Stimulated activated CD4-positive, alpha-beta T cell treated with anti-CD3 and anti-CD28 coated beads, Interleukin-2, amount 100 ng/mL, for 24 hours (primary cell): Measurements from ENCODE around the gene CLNK.

Experiments used
- DNase-seq, 2 donors: peaks; one replicate each; pipeline ENCODE4 v3.0.0-alpha.2; 2020

Gene CLNK

DNA sequence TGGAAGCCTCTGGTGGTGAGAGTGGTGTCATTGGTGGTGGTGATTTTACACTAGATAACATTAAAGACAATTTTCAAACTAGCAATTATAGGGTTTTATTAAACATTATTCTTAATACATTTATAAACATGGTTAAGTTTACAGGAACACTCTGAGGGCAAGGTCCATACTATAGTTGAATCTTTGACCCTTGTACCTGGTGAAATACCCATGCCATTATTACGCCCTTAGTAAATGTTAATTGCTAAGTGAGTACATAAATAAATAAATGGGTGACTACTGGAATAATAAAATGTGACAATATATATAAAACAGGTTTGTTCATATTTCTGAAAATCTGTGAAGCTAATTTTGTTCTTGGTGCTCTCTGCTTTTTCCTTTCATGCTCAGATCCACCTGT lies 13.6 kb upstream of the CLNK start:
- DNase-seq = no peak

DNA sequence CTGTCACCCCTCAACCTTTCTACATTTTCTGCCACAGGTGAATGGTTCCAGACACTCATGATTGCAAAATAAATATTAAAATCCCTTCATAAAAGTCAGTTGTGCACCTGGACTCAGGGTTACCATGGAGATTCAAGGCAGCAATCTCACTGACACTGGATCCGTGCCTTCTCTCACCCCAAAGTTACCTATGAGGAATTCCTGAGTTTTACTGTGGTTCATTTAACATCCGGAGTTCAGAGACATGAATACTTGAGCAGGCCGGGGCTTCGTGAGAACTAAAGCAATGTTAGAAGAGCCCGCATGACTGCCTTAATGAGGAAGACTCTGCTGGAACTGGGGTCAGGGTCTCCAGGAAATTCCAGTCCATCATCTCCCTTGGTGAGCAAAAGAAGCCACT lies 12.5 kb upstream of the CLNK start:
- no peak for DNase-seq

DNA sequence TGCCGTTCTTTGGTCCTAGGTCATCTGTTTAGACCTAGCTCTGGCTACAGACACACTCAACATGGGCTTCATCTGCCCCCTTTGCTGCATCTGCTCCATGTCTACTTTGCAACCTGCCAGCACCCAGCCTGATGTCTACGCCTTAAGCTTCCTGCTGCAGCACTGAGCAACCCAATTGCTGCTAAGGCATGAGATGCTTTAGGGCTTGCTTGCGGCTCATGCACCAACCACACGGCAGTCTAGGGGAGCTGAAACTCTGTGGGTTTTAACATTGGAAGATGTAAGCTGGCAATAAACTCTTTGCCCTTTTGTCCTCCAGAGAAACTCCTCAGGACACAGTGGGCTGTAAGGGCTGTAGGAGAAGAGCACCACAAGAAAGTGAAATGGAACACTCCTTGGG lies 11.7 kb upstream of the CLNK start:
- DNase-seq = no peak

DNA sequence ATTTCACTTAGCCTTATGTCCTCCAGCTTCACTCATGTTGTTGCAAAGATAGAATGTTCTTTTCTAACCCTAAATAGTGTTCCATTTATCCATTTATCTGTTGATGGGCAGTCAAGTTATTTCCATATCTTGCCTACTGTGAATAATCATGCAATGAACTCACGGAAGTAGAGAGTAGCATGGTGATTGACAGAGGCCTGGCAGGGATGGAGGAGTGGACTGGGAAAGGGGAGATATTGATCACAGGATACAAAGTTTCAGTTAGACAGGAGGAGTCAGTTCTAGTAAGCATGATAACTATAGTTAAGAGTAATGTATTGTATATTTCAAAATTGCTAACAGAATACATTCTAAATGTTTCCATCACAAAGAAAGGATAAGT lies 10.3 kb upstream of the CLNK start:
- no peak for DNase-seq

DNA sequence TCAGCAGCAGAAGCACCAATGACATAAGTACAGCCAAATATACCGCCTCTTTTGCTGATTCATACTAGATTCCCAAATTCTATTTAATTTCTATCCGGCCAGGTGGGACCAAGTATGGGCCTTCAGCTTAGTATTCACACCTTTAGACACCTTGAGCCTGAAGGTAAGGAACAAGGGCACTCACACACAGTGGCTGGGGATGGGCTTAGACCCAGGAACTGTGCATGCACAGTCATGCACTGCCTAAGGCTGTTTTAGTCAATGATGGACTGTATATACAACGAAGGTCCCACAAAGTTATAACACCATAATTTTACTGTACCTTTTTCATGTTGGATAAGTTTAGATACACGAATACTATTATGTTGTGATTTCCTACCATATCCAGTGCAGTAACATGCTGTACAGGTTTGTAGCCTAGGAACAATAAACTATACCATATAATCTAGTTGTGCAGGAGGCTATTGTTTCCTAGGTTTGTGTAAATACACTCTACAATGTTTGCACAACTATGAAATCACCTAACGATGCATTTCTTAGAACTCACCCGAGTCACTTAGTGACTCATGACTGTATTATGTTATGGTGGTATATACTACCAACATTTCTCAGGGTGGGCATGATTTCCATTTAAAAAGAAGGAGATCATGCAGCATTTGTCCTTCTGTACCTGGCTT lies 9.7 kb upstream of the CLNK start:
- no peak for DNase-seq

DNA sequence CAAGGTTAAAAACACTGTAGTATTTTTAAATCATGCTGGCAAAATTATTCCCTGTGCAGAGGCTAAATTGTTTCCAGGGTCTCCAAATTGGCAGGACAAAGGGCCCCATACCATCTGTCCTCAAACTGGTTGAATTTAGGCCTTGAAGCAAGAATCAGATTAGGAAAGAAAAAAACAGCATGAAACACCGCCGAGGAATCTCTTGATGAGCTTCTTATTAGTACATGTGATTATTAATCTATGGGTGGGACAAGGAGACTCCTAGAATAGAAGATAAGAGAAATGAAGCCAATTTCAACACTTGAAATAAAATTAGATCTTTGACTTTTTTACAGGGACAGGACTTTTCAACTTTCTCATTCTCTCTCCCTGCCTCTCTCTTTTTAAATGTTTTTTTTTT lies 7.1 kb upstream of the CLNK start:
- no peak for DNase-seq

DNA sequence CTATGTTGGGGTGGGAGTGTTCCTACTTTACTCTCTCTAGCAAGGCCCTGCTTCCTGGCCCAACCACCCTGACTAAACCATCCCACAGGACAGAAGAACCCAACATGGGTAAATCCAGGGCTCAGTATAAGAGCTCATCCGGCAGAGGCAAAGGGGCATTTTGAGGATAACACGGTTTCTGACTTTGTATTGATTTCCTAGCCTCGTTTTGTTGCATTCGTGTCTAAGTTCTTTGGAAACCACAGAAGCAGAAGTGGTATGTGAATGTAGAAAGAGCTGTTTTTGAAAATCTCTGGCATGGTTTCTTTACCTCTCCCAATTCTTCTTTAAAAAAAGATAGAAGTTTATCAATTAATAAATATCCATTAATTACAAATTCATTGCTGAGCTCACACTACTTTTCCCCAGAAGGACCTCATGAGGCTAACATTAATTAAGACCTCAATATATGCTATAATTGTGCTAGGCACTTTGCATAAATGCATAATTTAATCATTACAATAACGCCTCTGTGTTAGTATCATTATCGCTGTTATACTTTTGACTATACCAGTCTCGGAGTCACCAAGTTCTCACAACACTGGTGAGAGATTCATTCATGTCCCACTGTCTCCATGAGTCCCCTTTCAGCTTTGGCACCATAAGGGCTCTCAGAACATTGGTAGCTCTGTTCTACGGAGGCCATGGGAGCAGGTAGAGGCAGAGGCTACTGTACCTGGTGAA lies 5.8 kb upstream of the CLNK start:
- DNase-seq = no peak

DNA sequence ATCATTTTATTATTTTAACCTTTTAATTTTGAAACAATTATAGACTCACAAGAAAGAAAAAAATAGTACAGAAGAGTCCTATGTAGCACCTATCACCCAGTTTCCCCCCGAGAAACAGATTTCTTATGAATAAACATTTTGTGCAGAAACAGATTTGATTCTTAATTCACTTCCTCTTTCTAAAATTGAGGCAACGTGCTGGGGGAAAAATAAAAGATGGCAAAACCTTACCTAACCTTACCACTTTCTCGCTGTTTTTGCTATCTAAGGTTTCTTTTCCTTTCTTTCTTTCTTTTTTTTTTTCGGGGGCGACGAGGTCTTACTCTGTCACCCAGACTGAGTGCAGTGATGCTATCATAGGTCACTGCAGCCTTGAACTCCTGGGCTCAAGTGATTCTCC lies 4.3 kb upstream of the CLNK start:
- DNase-seq = no peak

DNA sequence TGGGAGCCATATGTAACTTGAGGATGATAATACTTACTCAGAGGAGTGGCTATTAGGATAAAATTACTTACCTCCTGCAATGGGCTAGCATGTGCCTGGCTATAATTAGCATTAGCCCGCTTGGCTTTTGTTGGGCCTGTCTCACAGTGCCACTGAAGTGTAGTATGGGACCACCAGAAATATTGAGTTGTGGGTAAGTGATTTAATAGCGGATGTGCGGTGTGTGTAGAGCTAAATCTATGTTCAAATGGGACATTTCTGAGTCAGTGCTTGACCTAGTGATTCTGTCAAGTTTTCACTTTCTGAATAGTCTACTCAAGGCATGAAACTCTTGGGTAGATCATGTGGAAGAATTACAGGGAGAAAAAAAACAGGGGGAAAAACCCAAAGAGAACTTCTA lies 3.5 kb upstream of the CLNK start:
- DNase-seq = no peak

DNA sequence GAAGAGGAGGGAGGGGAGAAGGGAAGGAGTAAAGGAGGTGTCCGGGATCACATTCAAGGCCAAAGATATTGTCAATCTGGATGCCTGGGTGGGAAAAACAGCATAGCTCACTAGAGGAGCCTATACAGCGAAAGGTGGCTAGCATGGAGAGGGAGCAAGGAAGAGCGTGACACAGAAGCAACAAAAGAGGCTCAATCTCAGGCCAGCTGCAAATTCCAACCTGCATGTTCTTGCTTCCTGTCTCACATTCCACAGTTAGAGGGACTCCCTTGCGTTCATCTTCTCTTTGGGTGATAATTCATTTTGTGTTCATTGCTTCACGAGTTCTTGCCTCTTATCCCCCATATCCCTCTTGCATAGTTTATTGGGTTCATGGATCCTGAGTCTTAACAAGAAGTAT lies 3.0 kb upstream of the CLNK start:
- DNase-seq = no peak

DNA sequence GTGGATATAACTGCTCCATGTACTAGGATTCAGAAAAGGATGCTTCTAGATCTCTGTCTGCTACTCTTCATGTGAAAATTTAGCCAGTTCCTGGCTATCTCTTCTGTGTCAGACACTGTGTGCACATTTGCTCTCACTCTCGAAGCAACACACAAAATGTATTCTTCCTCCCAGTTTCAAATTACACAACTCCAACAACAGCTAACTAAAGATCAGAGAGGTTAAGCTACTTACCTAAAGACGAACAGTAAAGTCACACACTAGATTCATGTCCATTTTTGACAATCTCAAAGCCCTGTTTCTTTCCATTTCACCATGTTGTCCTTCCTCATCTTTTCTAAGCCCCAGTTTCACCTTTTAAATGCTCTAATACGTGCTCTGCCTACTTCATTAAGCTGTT lies 2.2 kb downstream of the CLNK start:
- DNase-seq = no peak

DNA sequence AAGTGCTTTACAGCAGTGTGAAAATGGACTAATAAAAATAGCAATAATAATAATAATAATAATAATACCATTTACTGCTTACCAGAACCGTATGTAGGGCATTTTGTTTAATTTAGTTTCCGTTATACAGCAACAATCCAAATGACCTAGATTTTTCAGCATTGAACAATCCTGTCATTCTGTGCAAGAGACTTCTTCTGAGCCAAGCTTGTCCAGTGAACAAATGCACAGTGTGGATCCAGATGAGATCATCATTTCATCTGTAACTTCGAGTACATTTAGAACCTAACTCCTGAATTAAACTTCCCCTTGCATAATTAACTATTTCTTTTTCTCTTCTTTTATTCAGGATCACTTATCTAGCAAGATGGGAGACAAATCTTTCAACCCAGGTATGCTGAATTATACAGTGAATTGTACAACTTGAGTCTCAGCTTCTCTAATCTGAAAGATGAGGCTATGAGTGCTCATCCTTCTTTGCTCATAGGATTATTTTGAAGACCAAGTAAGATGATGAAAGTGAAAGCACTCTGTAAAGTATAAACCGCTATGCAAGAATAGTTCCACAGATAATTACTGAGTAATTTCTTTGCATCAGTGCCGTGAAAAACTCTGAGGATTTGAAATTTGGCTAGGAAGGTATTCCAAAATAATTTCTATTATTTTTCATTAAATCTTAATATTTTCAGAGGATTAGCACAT lies 6.6 kb downstream of the CLNK start:
- DNase-seq = no peak

DNA sequence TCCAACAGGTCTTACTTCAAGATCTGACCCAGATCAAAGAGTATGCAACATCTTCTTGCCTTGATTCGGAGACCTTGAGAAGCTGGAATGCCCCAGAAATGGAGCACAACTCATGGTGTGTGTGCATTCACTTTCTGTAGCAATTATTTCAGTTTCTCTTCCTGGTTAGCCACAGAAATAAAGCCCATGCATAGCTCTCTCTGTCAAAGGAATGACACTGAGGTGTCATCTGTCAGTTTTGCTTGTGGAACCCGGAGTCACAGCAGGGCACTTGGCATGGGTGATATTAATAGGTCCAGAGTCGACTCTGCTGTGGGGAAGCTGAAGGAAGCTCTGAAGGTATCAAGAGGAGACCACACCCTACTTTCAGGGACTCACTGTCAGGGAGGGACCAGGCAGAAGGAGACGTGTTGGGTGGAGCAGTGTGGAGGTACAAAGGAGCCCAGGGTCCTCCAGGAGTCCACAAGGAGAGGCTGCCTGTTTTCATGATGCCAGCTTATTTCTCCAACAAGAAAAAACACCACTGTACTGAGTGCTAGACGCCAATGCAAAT lies 10.7 kb downstream of the CLNK start:
- no peak for DNase-seq

DNA sequence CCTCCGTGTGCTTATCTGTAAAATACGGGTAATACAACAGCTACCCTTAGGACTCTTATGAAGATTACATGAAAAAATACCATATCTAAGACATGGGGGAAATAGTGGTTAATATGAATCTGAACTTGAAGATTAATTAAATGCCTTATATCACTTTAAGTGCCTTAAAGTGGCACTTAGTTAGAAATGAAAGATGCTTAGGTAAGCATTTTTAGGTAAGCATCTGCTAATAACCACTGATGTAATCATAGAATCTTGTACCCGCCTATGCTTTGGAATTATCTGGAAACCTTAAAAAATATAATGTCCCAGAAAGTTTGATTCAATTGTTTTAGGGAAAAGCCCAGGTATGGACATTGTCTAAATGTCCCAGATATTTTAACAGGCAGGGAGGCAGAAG lies 12.2 kb downstream of the CLNK start:
- no peak for DNase-seq

DNA sequence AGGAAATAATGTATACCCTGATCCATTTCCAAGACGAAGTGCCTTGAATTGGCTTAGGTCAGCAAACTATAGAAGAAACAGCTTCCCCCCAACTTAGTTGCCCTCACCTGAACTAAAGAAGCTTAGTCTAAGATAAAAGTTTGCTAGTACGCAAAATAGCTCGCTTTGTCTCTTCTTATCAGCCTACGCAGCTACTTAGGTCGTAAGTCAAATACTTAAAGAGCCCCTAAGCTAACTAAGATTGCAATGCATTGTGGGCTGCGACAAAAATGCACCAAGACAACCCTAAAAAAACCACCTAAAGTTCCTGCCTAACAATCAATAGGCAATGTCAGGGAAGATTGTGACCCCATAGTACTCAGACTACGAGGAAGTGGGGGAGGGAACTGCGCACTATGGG lies 12.8 kb downstream of the CLNK start:
- DNase-seq = no peak

DNA sequence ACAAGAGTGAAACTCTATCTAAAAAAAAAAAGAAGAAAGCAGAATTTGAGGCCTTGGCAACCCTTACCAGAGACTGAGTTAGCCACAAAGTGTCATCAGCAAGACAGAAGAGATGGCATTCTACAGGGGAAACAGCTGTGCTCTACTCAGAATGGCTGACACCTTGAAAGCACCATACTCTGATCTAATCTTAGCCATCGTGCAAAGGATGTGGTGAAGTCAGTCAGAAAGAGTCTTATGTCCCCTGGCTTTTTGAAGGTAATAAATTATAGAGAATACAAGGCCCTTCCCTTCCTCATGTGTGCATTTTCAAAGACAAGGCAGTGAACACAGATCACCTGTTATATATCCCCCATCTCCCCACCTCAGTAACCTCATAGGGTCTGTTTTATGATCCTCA lies 13.2 kb downstream of the CLNK start:
- DNase-seq = no peak

DNA sequence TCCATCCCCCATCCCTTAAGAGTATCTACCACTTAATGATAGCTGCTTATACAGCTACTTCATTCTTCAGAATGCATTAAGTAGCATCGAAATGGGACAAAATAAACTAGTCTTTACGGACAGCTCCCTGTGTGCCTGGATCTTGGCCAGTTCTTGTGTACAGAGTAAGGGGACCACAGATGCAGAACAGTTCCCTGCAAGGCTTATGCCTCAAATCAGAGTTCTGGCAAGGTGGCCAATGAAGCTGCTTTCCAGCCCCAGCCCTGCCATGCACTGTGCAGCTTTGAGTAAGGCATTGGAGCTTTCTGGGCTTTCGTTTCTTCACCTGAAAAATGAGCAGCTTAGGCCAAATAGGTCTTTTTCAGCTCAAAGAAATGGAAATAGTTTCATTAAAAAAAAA lies 14.2 kb downstream of the CLNK start:
- DNase-seq = no peak

DNA sequence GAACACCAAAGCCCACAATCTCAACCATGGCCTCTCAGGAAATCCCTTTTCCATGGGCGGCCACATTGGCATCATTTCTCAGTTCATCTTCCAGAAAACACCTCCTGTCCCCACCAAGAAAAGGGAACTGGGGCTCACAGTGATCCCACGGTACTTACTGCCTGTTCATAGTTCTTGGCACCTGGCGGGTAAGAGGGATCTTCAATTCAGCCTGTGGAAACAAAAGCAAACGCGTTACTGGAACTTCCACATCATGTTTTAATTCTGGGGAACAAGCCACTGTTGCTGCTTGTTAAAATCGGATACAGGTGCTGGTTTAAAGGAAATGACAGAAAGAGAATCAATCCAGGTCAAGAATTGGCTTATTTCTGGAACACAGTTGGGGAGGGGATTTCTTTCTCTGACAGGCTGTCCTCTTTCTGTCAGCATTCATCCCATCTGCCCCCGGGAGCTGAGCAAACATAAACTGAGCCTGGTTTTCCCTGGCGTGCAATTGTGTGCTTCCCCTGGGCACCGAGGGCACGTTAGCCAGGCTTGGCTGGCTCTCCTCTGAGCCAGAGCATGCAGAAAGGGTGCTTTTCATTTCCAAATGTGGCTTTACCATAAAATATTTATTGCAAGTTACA lies 16.8 kb downstream of the CLNK start:
- DNase-seq = no peak

DNA sequence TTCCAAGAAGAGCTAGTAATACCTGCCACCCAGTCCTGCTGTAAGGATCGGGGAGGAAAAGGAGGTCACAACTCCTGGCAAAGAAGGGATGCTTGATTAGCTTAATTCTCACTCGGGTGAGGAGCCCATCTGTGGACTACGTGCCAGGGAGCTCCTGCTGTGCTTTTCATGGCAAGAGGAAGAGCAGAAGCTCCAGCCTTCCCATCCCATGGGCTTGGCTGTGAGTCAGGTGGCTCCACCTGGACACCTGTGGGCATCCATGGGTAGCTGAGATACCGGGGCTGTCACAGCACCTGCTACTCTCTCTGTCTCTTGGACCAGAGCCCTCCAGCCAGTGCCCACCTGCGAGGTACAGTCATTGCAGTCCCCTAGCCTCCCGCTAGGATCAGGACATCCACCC lies 18.0 kb downstream of the CLNK start:
- DNase-seq = no peak

DNA sequence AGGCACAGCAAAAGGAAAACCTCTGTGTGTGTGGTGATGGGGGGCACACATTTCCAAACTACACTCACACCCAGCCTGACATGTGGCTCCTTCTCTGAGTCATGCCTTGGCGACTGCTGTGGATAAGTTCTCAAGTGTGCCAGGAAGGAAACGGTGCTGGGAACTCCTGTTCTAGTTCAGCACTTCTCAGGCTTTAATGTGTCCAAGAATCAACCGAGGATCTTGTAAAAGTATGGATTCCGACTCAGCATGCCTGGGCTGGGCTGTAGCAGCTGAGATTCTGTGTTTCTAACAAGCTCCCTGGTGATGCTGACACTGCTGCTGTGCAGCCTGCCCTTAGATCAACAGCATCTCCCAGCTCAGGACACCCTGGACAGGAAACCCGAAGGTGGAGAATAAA lies 20.2 kb downstream of the CLNK start:
- DNase-seq = no peak

DNA sequence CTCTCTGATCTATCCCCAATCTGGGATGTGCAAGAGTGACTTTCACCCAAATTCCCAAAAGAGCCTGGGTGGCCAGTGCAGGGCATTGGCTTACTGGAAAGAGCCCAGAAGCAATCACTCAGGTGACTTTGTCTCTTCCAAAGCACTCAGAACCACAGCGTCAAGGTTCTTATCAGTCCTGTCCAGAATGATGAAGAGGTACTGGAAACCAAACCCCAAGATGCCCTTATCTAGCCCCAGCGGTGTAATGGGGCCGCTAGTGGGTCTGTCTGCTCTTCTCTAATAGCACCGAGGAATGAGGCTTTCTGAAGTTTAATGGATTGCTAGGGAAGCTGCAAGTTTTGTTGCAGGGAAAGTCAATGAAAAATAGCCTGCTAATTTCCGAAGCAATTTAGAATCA lies 21.6 kb downstream of the CLNK start:
- DNase-seq = no peak

DNA sequence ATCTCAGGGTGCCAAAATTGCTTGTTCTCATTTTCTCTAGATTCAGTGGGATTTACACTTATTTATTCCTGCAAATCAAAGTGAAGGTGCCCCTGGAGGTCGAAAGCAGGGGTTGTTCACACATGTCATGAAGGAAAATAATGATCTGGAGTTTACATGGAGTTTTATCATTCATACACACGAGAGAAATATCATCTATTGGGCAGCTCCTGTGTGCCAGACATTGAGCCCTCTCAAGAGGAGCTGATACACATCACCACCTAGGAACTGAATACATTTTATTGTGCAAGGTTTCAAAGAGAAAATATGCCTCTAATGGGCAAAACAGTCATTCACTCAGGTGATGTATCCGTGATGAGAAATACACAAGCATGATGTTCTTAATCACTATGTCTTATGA lies 23.5 kb downstream of the CLNK start:
- no peak for DNase-seq

DNA sequence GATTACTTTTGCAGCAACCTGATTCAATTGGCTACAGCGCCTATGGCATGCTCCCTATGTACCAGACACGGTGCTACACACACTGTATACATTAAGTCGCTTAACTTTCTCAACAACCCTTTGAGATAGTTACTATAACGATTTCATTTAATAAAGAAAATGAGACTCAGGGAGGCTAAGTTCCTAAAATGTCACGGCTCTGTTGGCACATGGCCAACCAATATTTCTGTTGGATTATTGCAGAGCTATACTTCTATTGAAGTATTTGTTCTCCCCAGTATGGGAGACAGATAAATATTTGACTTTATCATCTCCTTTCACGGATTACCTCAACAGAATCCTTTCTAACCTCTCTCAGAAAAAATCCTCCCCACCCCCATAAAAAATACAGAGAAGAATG lies 25.3 kb downstream of the CLNK start:
- DNase-seq = no peak

DNA sequence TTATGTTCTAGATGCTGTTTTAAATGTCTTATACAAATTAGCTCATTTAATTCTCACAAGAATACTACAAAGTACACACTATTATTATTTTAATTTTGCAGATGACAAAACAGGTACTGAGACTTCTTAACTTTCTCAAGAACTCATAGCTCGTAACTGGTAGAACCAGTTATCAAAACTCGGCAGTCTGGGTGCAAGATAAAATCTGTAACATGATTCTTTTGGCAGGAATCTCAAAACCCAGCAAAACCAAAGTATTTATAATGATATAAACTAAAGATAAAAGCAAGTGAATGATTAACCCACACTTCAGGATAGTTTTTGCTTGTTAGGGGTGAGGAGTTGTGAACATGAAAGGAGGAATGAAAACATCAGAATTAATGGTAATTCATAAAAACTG lies 27.6 kb downstream of the CLNK start:
- no peak for DNase-seq
